ENCODE results near the gene WHRN. TPM values are rescaled to one million over a fixed set of nuclear protein-coding genes. Genes with fewer than 3 reads are reported as not detected.

Gene WHRN
- total RNA-seq, 4 donors from 2014 or later, result 5.4 to 23.6 (median 8.5) TPM

DNA sequence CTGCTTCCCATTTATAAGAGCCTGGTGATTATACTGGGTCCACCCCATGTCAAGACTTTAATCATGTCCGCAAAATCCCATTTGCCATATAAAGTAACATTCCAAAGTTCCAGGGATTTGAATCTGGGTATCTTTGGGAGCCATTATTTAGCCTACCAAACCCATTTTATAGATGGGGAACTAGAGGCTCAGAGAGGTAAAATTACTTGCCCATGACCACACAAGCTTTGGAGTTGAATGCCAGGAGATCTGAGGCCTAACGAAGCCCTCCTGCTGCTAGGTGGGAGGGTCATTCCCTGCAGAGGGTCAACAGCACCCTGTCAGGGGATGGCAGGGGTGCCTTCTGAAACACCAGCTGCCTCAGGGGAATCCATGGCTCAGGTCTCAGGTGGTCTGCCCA, 104.5 kb downstream of the WHRN start:
- in situ Hi-C loops (cut with MboI; ENCODE audit: low pct_ligation_motif_present in 1 of 4, low pct_unique_long_range_greater_than_20kb in 1 of 4, low sequenced_read_pairs in 3 of 4) (loop anchor here in 3 of 4 donors (10.0 to 25.0 kb wide), 4 partner anchors 104 to 614 kb away; partner anchors contain the start of genes TEX53 (in 2 of the 3) and WHRN (in 1 of the 3)), intact Hi-C loops (cut with DNase I; ENCODE audit: low total_unique reads) (loop anchor here (5.0 to 10.0 kb wide), 2 partner anchors 84 to 257 kb away; partner anchors contain the start of gene TEX53)
- no peaks in the 10 kb centered on the region for H3K36me3 ChIP-seq
- H3K27ac ChIP-seq, result peak overlapping the region; percentile 50 to 63 (median 54)
- no peaks in the 10 kb centered on the region for H3K27me3 ChIP-seq
- DNase-seq, result no peak
- WGBS, 2 donors (ENCODE audit: low coverage in 1 of 2), result 63 to 100% methylated on average over 1 to 2 of the region's 2 CpGs
- H3K4me3 ChIP-seq, result no peak overlapping the region
- peaks cover 4 to 36% (median 24%) of the 10 kb centered on the region in 4 donors for H3K4me1 ChIP-seq
- H3K9me3 ChIP-seq, result no peaks in the 10 kb centered on the region
- no peak for TF ChIP-seq POLR2A (IDR thresholded peaks at IDR 0.05)
- no peak for TF ChIP-seq POLR2AphosphoS5 (IDR thresholded peaks at IDR 0.05)
- no peak for TF ChIP-seq EP300 (IDR thresholded peaks at IDR 0.05; ENCODE audit: low read depth)
- TF ChIP-seq, protein P1, sequence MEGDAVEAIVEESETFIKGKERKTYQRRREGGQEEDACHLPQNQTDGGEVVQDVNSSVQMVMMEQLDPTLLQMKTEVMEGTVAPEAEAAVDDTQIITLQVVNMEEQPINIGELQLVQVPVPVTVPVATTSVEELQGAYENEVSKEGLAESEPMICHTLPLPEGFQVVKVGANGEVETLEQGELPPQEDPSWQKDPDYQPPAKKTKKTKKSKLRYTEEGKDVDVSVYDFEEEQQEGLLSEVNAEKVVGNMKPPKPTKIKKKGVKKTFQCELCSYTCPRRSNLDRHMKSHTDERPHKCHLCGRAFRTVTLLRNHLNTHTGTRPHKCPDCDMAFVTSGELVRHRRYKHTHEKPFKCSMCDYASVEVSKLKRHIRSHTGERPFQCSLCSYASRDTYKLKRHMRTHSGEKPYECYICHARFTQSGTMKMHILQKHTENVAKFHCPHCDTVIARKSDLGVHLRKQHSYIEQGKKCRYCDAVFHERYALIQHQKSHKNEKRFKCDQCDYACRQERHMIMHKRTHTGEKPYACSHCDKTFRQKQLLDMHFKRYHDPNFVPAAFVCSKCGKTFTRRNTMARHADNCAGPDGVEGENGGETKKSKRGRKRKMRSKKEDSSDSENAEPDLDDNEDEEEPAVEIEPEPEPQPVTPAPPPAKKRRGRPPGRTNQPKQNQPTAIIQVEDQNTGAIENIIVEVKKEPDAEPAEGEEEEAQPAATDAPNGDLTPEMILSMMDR (IDR thresholded peaks at IDR 0.05), result no peak

DNA sequence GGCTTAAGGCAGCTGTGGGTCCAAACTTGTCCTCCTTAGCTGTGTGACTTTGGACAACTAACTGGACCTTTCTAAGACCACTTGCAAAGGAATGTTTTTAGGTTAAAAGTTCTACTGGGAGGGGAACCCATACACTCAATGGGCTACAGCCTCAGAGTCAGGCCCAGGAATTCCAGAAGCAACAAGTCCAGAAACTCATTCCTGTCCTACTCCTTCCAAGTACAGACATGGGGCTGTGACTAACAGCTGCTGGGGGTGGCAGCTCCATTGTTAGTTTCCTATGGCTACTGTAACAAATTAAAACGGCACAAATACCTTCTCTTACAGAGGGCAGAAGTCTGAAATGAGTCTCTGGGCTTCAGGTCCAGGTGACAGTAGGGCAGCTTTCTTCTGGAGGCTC, 105.1 kb downstream of the WHRN start:
- Histone ChIP-seq H3K36me3 (no peaks in the 10 kb centered on the region), H3K9me3 (no peaks in the 10 kb centered on the region), H3K4me1 (peaks cover 9 to 42% (median 28%) of the 10 kb centered on the region in 4 donors), H3K27ac (no peak overlapping the region), H3K4me3 (no peak overlapping the region), H3K27me3 (no peaks in the 10 kb centered on the region)
- in situ Hi-C loops (cut with MboI; ENCODE audit: low pct_ligation_motif_present in 1 of 4, low pct_unique_long_range_greater_than_20kb in 1 of 4, low sequenced_read_pairs in 3 of 4) (loop anchor here in 3 of 4 donors (10.0 to 25.0 kb wide), 4 partner anchors 105 to 615 kb away; partner anchors contain the start of genes TEX53 (in 2 of the 3) and WHRN (in 1 of the 3)), intact Hi-C loops (cut with DNase I; ENCODE audit: low total_unique reads) (loop anchor here (5.0 to 10.0 kb wide), 2 partner anchors 85 to 257 kb away; partner anchors contain the start of gene TEX53)
- 44% methylated on average over 1 of the region's 1 CpG; no CpG with 5 or more reads in 1 of the 2 donors for WGBS, 2 donors (ENCODE audit: low coverage in 1 of 2)
- TF ChIP-seq POLR2A (IDR thresholded peaks at IDR 0.05) (no peak), POLR2AphosphoS5 (IDR thresholded peaks at IDR 0.05) (no peak), EP300 (IDR thresholded peaks at IDR 0.05; ENCODE audit: low read depth) (no peak)
- TF ChIP-seq, protein P1 (IDR thresholded peaks at IDR 0.05), result no peak
- no peak for DNase-seq

DNA sequence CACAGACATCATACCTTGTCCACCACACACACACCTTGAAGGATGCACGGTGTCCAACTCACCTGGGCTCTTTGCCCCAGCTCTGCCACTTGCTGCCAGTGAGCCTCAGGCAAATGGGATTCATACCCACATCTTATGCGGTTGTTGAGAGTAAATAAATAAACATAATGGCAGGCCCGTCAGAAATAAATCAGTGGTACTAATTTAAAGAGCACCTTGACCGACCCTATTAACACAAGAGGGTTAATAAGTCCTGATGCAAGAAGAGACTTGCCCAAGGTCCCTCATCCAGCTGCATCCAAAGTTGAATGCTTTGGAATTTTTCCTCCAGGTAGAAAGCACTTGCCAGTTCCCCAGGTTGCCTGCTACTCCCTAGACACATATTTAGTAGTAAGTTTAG, 105.9 kb downstream of the WHRN start:
- TF ChIP-seq POLR2AphosphoS5 (IDR thresholded peaks at IDR 0.05), result no peak
- TF ChIP-seq, protein P1 (IDR thresholded peaks at IDR 0.05), result no peak
- TF ChIP-seq EP300 (IDR thresholded peaks at IDR 0.05; ENCODE audit: low read depth), result no peak
- no peak for TF ChIP-seq POLR2A (IDR thresholded peaks at IDR 0.05)
- no peak for DNase-seq
- H3K4me1 ChIP-seq, result peaks cover 13 to 50% (median 37%) of the 10 kb centered on the region in 4 donors
- no peaks in the 10 kb centered on the region for H3K27me3 ChIP-seq
- H3K9me3 ChIP-seq, result no peaks in the 10 kb centered on the region
- H3K27ac ChIP-seq, result no peak overlapping the region
- WGBS, 2 donors (ENCODE audit: low coverage in 1 of 2), result 73 to 82% methylated on average over 2 to 4 of the region's 4 CpGs
- intact Hi-C loops (cut with DNase I; ENCODE audit: low total_unique reads), result loop anchor here (5.0 to 10.0 kb wide), 2 partner anchors 55 to 633 kb away; no protein-coding TSS in a partner anchor
- H3K4me3 ChIP-seq, result no peak overlapping the region
- in situ Hi-C loops (cut with MboI; ENCODE audit: low pct_ligation_motif_present in 1 of 4, low pct_unique_long_range_greater_than_20kb in 1 of 4, low sequenced_read_pairs in 3 of 4), result no loop called here
- H3K36me3 ChIP-seq, result no peaks in the 10 kb centered on the region

DNA sequence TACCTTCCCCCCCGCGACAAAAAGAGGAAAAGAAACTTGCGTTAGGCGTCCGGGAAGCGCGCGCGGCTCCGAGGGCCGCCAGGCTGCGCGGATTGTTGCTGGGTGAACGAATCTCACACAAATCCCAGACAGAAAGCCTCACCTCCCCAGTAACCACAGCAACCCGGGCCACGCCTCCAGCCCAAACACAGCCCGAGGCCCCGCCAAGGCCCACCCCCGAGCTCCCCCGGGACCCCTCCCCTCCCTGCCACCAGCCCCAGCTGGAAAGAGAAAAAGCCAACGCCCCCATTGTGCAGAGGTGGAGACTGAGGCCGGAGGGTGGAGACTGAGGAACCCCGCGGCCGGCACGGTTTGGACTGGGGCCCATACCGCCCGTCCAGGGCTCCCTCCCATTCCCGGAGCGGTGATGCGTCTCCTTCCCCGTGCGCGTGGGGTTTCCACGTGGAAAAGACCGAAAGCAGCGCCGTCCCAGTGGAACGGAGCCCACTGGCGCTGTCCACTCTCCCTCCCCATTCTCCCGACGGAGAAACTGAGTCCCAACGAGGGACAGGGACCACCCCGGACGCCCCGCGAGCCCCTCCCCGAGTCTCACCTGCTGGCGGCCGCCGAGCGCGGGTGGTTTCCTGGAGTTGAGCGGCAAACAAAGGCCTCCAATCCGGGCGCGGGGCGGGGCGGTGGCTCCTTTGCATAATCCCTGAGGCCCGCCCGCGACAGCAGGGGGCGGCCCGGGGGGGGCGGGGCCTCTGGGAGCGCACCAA, 107.2 kb downstream of the WHRN start:
- no peaks in the 10 kb centered on the region for H3K27me3 ChIP-seq
- H3K36me3 ChIP-seq, result no peaks in the 10 kb centered on the region
- intact Hi-C loops (cut with DNase I; ENCODE audit: low total_unique reads) (loop anchor here (5.0 to 10.0 kb wide), 2 partner anchors 53 to 634 kb away; no protein-coding TSS in a partner anchor), in situ Hi-C loops (cut with MboI; ENCODE audit: low pct_ligation_motif_present in 1 of 4, low pct_unique_long_range_greater_than_20kb in 1 of 4, low sequenced_read_pairs in 3 of 4) (no loop called here)
- peak overlapping the region; percentile 90 to 92 (median 91) for H3K27ac ChIP-seq
- TF ChIP-seq POLR2AphosphoS5 (IDR thresholded peaks at IDR 0.05) (peak; percentile 86 to 95 (median 94)), EP300 (IDR thresholded peaks at IDR 0.05; ENCODE audit: low read depth) (no peak), POLR2A (IDR thresholded peaks at IDR 0.05) (peak; percentile 92)
- TF ChIP-seq, protein P1 (IDR thresholded peaks at IDR 0.05), result peak in 2 of 5 experiments; percentile 31 to 38
- peak overlapping the region; percentile 49 to 80 (median 68) for H3K4me3 ChIP-seq
- WGBS, 2 donors (ENCODE audit: low coverage in 1 of 2), result 0% methylated on average over 45 of the region's 66 CpGs; no CpG with 5 or more reads in 1 of the 2 donors
- peak; percentile 99 for DNase-seq
- H3K4me1 ChIP-seq, result peaks cover 13 to 62% (median 44%) of the 10 kb centered on the region in 4 donors
- H3K9me3 ChIP-seq, result no peaks in the 10 kb centered on the region

All from transverse colon (tissue), 4 donors.